B cell (primary cell): Measurements from ENCODE around the gene MC5R.

Source experiments
- CTCF ChIP-seq: fragments of 200-600 bp; IDR thresholded peaks from one replicate; pipeline ENCODE4 v1.8.0; 2022; ENCODE audit warnings: antibody characterized with exemption, mild to moderate bottlenecking
- EZH2 ChIP-seq: IDR thresholded peaks from 2 replicates; pipeline ENCODE4 v1.6.1; 2012; ENCODE audit warnings: borderline replicate concordance, low read depth, mild to moderate bottlenecking, moderate library complexity, low read length; ENCODE audit not compliant: insufficient read depth, poor library complexity, severe bottlenecking

- TF ChIP-seq CTCF: no peak
- TF ChIP-seq EZH2: no peak
Measured at GRCh38 chr18:13797157-13797611, 26.8 kb upstream of the MC5R start.
